ENCODE measurements around the gene GLIS2. TPM values are rescaled to one million over a fixed set of nuclear protein-coding genes. Genes with fewer than 3 reads are reported as not detected.

GLIS2 gene
- total and polyA plus RNA-seq, 10 of the 15 experiments (the other 5 are each of a cell fraction or from before 2014, with no cell fraction given) = 0.03 to 0.64 (median 0.18) TPM; not detected in 4

DNA sequence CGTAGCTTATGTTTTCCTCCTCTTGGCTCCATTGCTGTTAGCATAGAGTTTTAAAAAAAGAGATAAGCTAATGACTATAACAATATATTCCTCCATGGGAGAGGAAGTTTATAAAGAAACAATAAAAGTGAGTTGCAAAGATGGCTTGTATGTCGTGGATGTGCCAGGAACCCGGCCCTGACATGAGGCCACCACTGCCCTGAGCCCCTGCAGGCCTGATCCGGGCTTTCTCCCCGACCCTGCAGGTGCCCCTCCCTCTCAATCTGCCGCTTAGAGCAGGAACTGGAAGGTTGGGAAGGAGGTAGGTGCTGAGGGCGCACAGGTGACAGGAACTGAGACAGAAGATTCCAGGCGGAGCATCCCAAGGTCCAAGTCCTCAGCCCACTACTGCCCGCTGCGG lies 23.6 kb downstream of the GLIS2 start:
- intact Hi-C loops (cut with micrococcal nuclease; ENCODE audit: unreplicated experiment) (loop anchor here (10.0 kb wide), 1 partner anchor 135 kb away; no protein-coding TSS in a partner anchor), in situ Hi-C loops (cut with MboI) (no loop called here)
- H3K4me2 ChIP-seq (ENCODE audit: control insufficient read depth, insufficient read depth) = no peak overlapping the region
- WGBS (ENCODE audit: insufficient coverage, insufficient replicate concordance, low lambda C conversion rate, missing lambda C conversion rate) = 99% methylated on average over 10 of the region's 10 CpGs
- H3K4me1 ChIP-seq (ENCODE audit: control insufficient read depth, insufficient read depth, low read length) = no peaks in the 10 kb centered on the region
- no peak overlapping the region for H3K4me3 ChIP-seq
- RAD21 ChIA-PET (ENCODE audit: unreplicated experiment) = no interaction called here
- ATAC-seq = no peak
- no peak for DNase-seq (ENCODE audit: low read depth, low spot score)
- FAIRE-seq = no peak
- H3K9me3 ChIP-seq (replicated peaks; ENCODE audit: control insufficient read depth, insufficient read depth, low read length) = no peaks in the 10 kb centered on the region
- SMC1A ChIA-PET (ENCODE audit: uncharacterized antibody, unreplicated experiment) = no interaction called here
- no peak overlapping the region for H3K9ac ChIP-seq (ENCODE audit: control insufficient read depth, insufficient read depth, low read length)
- CTCF ChIA-PET = interaction anchor here (0.9 to 1.1 kb wide), 2 partner anchors 56 to 64 kb away, joined by 3 to 4 read pairs; no protein-coding TSS in a partner anchor
- peaks cover 0 to 19% of the 10 kb centered on the region in 2 experiments; a peak in 3 of 4 replicates for H3K36me3 ChIP-seq (ENCODE audit: control insufficient read depth in 2 of 2, insufficient read depth in 2 of 2, low read length in 1 of 2)
- POLR2A ChIA-PET = interaction anchor here (0.6 kb wide), 2 partner anchors 26 to 51 kb away, joined by 3 read pairs; no protein-coding TSS in a partner anchor
- H3K27me3 ChIP-seq (replicated peaks in 1 of 2; ENCODE audit: control insufficient read depth in 2 of 2, insufficient read depth in 2 of 2, low read length in 1 of 2) = no peaks in the 10 kb centered on the region
- no peak overlapping the region for H3K27ac ChIP-seq (ENCODE audit: control insufficient read depth, insufficient read depth)
- H2AFZ ChIP-seq (ENCODE audit: control insufficient read depth, low read depth, low read length) = no peak overlapping the region
- no peak for TF ChIP-seq SP1 (IDR thresholded peaks at IDR 0.05; ENCODE audit: low read depth, low read length)
- TF ChIP-seq MTA3 (IDR thresholded peaks at IDR 0.05; ENCODE audit: borderline replicate concordance, low read length) = no peak
- TF ChIP-seq, protein P1, sequence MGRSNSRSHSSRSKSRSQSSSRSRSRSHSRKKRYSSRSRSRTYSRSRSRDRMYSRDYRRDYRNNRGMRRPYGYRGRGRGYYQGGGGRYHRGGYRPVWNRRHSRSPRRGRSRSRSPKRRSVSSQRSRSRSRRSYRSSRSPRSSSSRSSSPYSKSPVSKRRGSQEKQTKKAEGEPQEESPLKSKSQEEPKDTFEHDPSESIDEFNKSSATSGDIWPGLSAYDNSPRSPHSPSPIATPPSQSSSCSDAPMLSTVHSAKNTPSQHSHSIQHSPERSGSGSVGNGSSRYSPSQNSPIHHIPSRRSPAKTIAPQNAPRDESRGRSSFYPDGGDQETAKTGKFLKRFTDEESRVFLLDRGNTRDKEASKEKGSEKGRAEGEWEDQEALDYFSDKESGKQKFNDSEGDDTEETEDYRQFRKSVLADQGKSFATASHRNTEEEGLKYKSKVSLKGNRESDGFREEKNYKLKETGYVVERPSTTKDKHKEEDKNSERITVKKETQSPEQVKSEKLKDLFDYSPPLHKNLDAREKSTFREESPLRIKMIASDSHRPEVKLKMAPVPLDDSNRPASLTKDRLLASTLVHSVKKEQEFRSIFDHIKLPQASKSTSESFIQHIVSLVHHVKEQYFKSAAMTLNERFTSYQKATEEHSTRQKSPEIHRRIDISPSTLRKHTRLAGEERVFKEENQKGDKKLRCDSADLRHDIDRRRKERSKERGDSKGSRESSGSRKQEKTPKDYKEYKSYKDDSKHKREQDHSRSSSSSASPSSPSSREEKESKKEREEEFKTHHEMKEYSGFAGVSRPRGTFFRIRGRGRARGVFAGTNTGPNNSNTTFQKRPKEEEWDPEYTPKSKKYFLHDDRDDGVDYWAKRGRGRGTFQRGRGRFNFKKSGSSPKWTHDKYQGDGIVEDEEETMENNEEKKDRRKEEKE (IDR thresholded peaks at IDR 0.05) = no peak
- TF ChIP-seq RCOR1 (conservative IDR thresholded peaks at IDR 0.05; ENCODE audit: low read depth, low read length) = no peak
- BruUV-seq (replicated peaks) = no TSS peak
- no peaks in the 10 kb centered on the region for H4K20me1 ChIP-seq (ENCODE audit: control insufficient read depth, insufficient read depth)
- H3K79me2 ChIP-seq (ENCODE audit: control insufficient read depth, insufficient read depth, low read length) = peaks cover 5% of the 10 kb centered on the region
